Endothelial cell of umbilical vein (primary cell): Measurements from ENCODE around the gene ELMO1. TPM values are rescaled to one million over a fixed set of nuclear protein-coding genes. Genes with fewer than 3 reads are reported as not detected.

Experiments used
- BruUV-seq: library from RNA; stranded (reverse); fragments of 400-500 nt; replicated peaks from 2 replicates; lab custom pipeline; 2021; lab: Mats Ljungman, UMichigan
- CTCF ChIA-PET: fragments of 300-600, 350-600 bp; sonication (Branson Sonifier 250); formaldehyde crosslinking; loops from one replicate; lab custom pipeline; 2021; ENCODE audit warnings: antibody characterized with exemption, inconsistent platforms; lab: Charles Lee
- POLR2A ChIA-PET: fragments of 300-600, 350-600 bp; sonication (Branson Sonifier 250); formaldehyde crosslinking; loops from one replicate; lab custom pipeline; 2021; ENCODE audit warnings: antibody characterized with exemption, inconsistent platforms; lab: Charles Lee
- DNase-seq: peaks from one replicate; pipeline ENCODE4 v3.0.0-alpha.2; 2011; ENCODE audit warnings: low read depth, low spot score
- FAIRE-seq: peaks from 2 replicates; lab custom pipeline; 2011; peaks lifted over from hg19 to GRCh38; lab: Jason Lieb, UNC
- H2AFZ ChIP-seq: 2 replicates; pipeline ENCODE4 v1.6.0; 2012; ENCODE audit warnings: low read depth, low read length, control low read depth, inconsistent platforms
- H3K27ac ChIP-seq: 2 replicates; pipeline ENCODE4 v1.5.1; 2011; ENCODE audit warnings: low read depth, mild to moderate bottlenecking, control low read depth, low read length, moderate library complexity; ENCODE audit not compliant: insufficient read depth
- H3K27me3 ChIP-seq, 2 experiments: 2 replicates each; pipeline versions ENCODE4 v1.6.0 to v1.6.1; 2011; ENCODE audit warnings: low read length in 2 of 2, mixed read lengths in 1 of 2; ENCODE audit not compliant: control insufficient read depth in 2 of 2, insufficient read depth in 2 of 2
- H3K36me3 ChIP-seq, 2 experiments: 2 replicates in 1 of 2; 3 replicates in 1 of 2; pipeline ENCODE4 v1.5.1; 2011; ENCODE audit warnings: low read length in 2 of 2, mild to moderate bottlenecking in 1 of 2, moderate library complexity in 1 of 2; ENCODE audit not compliant: control insufficient read depth in 2 of 2, insufficient read depth in 2 of 2; ENCODE audit errors: extremely low read depth in 1 of 2
- H3K4me1 ChIP-seq: 3 replicates; pipeline ENCODE4 v1.5.1; 2011; ENCODE audit warnings: mild to moderate bottlenecking, low read length; ENCODE audit not compliant: control insufficient read depth, insufficient read depth; ENCODE audit errors: extremely low read depth
- H3K4me2 ChIP-seq: 2 replicates; pipeline ENCODE4 v1.6.1; 2011; ENCODE audit warnings: low read length, control low read depth, mixed read lengths; ENCODE audit not compliant: insufficient read depth
- H3K4me3 ChIP-seq, 3 experiments: fragments of 200-600 bp in 1 of 3; sonication (generic), shearing (Covaris generic) in 1 of 3; replicated peaks in 1 of 3; 2 replicates each; pipeline ENCODE4 v1.5.1; 2011 to 2016; ENCODE audit warnings: control low read depth in 3 of 3, low read length in 3 of 3, mild to moderate bottlenecking in 2 of 3, inconsistent platforms in 1 of 3, low read depth in 1 of 3, moderate library complexity in 1 of 3; ENCODE audit not compliant: insufficient read depth in 1 of 3
- H3K79me2 ChIP-seq: 2 replicates; pipeline ENCODE4 v1.6.0; 2012; ENCODE audit warnings: low read length, inconsistent platforms; ENCODE audit not compliant: control insufficient read depth, insufficient read depth
- H3K9ac ChIP-seq: replicated peaks from 2 replicates; pipeline ENCODE3; 2011; ENCODE audit warnings: low read length, control low read depth; ENCODE audit not compliant: insufficient read depth; ENCODE audit errors: extremely low read depth
- H3K9me1 ChIP-seq: replicated peaks from 3 replicates; pipeline ENCODE4 v1.6.0; 2011; ENCODE audit warnings: mild to moderate bottlenecking, low read length; ENCODE audit not compliant: control insufficient read depth, insufficient read depth; ENCODE audit errors: extremely low read depth
- H3K9me3 ChIP-seq: replicated peaks from 2 replicates; pipeline ENCODE4 v1.5.1; 2012; ENCODE audit warnings: low read length, inconsistent platforms; ENCODE audit not compliant: control insufficient read depth, insufficient read depth
- H4K20me1 ChIP-seq: replicated peaks from 2 replicates; pipeline ENCODE3; 2011; ENCODE audit warnings: mild to moderate bottlenecking, low read length; ENCODE audit not compliant: control insufficient read depth, insufficient read depth; ENCODE audit errors: extremely low read depth
- EZH2 ChIP-seq: IDR thresholded peaks from 2 replicates; pipeline ENCODE4 v1.6.1; 2012; ENCODE audit warnings: borderline replicate concordance, low read depth, mild to moderate bottlenecking, moderate library complexity, low read length, inconsistent platforms; ENCODE audit not compliant: severe bottlenecking
- FOS ChIP-seq: IDR thresholded peaks from 2 replicates; pipeline ENCODE4 v1.6.1; 2011; ENCODE audit warnings: mild to moderate bottlenecking, low read length, moderate library complexity, borderline replicate concordance; ENCODE audit not compliant: insufficient read depth
- GATA2 ChIP-seq: IDR thresholded peaks from 2 replicates; pipeline ENCODE4 v1.7.0; 2011; ENCODE audit warnings: low read depth, mild to moderate bottlenecking, moderate library complexity, mixed read lengths, low read length; ENCODE audit not compliant: insufficient read length, insufficient read depth
- JUN ChIP-seq: IDR thresholded peaks from 2 replicates; pipeline ENCODE4 v1.6.1; 2011; ENCODE audit warnings: borderline replicate concordance, low read depth; ENCODE audit not compliant: insufficient read length, insufficient read depth
- MYC ChIP-seq: IDR thresholded peaks from one replicate; pipeline ENCODE4 v1.6.1; 2011; ENCODE audit warnings: mild to moderate bottlenecking, low read depth, low read length
- POLR2A ChIP-seq: IDR thresholded peaks from 2 replicates; pipeline ENCODE4 v1.6.1; 2012; ENCODE audit warnings: low read depth, mild to moderate bottlenecking, control low read depth, low read length
- POLR2AphosphoS5 ChIP-seq: IDR thresholded peaks from 2 replicates; pipeline ENCODE4 v1.6.1; 2012; ENCODE audit warnings: low read depth, mild to moderate bottlenecking, control low read depth, low read length, moderate library complexity; ENCODE audit not compliant: insufficient read depth
- dilution Hi-C: fragments of 300-500 bp; cut with MboI; formaldehyde crosslinking; loops from one replicate; pipeline ENCODE4 v1.15.0; 2019; ENCODE audit warnings: low sequenced_read_pairs; ENCODE audit not compliant: extremely low pct_ligation_motif_present
- intact Hi-C: fragments of 100-400 bp; cut with micrococcal nuclease; formaldehyde crosslinking; loops from one replicate; pipeline ENCODE4 v1.10.0; 2022
- polyA plus RNA-seq, 4 experiments: library from polyadenylated mRNA; depleted of rRNA in 3 of 4; stranded (reverse) in 3 of 4; unstranded in 1 of 4; fragments of >200 nt; gene quantifications; 2 replicates each; pipeline versions ENCODE4 v1.2.1 to v1.2.3, GENCODE V29; 2011 to 2012; ENCODE audit warnings: missing spikeins in 1 of 4
- total RNA-seq: library from RNA; stranded (reverse); gene quantifications from 2 replicates; pipeline ENCODE4 v1.2.3, GENCODE V29; 2021
- TF ChIP-seq, protein P1 (sequence below), 2 donors: IDR thresholded peaks; 1 replicate in 1 of 2; 2 replicates in 1 of 2; pipeline ENCODE4 v1.5.1; 2011; ENCODE audit warnings: low read length in 2 of 2, mild to moderate bottlenecking in 2 of 2, moderate library complexity in 2 of 2, control low read depth in 1 of 2, inconsistent platforms in 1 of 2, low read depth in 1 of 2; ENCODE audit not compliant: insufficient read depth in 1 of 2; ENCODE audit errors: extremely low read depth in 1 of 2
- TF ChIP-seq, protein P2 (sequence below): IDR thresholded peaks from 2 replicates; pipeline ENCODE4 v1.6.1; 2011; ENCODE audit not compliant: insufficient read depth, insufficient read length

Gene ELMO1
- total and polyA plus RNA-seq, 2 donors (not counting 3 experiments of a cell fraction or from before 2014, with no cell fraction given), result 17.0 to 30.6 TPM

DNA sequence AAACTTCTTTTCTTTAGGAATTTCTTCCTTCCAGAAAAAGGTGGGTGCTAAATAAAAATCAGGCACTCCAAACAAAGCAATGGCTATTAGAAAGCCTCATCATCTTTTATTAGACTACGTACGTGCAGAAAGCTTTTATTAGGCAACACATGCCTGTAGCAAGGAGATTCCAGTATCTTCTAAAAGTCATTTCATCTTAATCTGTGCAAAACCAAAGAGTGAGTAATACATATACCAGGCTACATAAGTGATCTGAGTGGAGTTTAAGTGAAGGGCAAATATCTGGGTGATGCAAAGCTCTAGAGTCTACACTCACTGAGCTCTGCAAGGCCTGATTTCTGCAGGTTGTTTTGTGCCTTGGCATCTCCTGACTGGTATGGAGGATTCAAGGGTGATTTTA, 231.7 kb downstream of the ELMO1 start:
- Histone ChIP-seq H3K79me2 (no peaks in the 10 kb centered on the region), H3K9ac (no peak overlapping the region), H3K4me1 (no peaks in the 10 kb centered on the region), H3K4me2 (no peak overlapping the region), H3K27me3 (no peaks in the 10 kb centered on the region), H2AFZ (no peak overlapping the region), H3K36me3 (peaks cover 0 to 3% of the 10 kb centered on the region in 2 experiments), H3K9me3 (no peaks in the 10 kb centered on the region), H3K9me1 (no peaks in the 10 kb centered on the region), H3K27ac (no peak overlapping the region), H4K20me1 (no peaks in the 10 kb centered on the region), H3K4me3 (no peak overlapping the region)
- FAIRE-seq (no peak), DNase-seq (no peak)
- intact Hi-C loops, result no loop called here
- ChIA-PET POLR2A (no interaction called here), CTCF (no interaction called here)
- dilution Hi-C loops, result no loop called here
- no TSS peak for BruUV-seq
- TF ChIP-seq GATA2, result no peak
- TF ChIP-seq JUN, result no peak
- TF ChIP-seq POLR2AphosphoS5, result no peak
- TF ChIP-seq, protein P1, sequence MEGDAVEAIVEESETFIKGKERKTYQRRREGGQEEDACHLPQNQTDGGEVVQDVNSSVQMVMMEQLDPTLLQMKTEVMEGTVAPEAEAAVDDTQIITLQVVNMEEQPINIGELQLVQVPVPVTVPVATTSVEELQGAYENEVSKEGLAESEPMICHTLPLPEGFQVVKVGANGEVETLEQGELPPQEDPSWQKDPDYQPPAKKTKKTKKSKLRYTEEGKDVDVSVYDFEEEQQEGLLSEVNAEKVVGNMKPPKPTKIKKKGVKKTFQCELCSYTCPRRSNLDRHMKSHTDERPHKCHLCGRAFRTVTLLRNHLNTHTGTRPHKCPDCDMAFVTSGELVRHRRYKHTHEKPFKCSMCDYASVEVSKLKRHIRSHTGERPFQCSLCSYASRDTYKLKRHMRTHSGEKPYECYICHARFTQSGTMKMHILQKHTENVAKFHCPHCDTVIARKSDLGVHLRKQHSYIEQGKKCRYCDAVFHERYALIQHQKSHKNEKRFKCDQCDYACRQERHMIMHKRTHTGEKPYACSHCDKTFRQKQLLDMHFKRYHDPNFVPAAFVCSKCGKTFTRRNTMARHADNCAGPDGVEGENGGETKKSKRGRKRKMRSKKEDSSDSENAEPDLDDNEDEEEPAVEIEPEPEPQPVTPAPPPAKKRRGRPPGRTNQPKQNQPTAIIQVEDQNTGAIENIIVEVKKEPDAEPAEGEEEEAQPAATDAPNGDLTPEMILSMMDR (IDR thresholded peaks at IDR 0.05; ENCODE audit: extremely low read depth in 1 of 2, insufficient read depth in 1 of 2, low read depth in 1 of 2, low read length in 2 of 2), result no peak
- TF ChIP-seq, protein P2, sequence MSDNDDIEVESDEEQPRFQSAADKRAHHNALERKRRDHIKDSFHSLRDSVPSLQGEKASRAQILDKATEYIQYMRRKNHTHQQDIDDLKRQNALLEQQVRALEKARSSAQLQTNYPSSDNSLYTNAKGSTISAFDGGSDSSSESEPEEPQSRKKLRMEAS, result no peak
- no peak for TF ChIP-seq MYC
- no peak for TF ChIP-seq FOS
- no peak for TF ChIP-seq POLR2A
- no peak for TF ChIP-seq EZH2
